Neural progenitor cell (in vitro differentiated cells): ENCODE results near the gene NCKAP5.

Experiments used
- EZH2 ChIP-seq: fragments of 200-600 bp; sonication (generic); IDR thresholded peaks from 2 replicates; pipeline ENCODE4 v1.6.1; 2017; ENCODE audit warnings: antibody characterized with exemption, mild to moderate bottlenecking, moderate library complexity
- EZH2phosphoT487 ChIP-seq: fragments of 200-600 bp; sonication (generic); IDR thresholded peaks from 2 replicates; pipeline ENCODE4 v1.6.1; 2017; ENCODE audit warnings: antibody characterized with exemption
- TF ChIP-seq, protein P1 (sequence below): fragments of 200-600 bp; sonication (generic); IDR thresholded peaks from 2 replicates; pipeline ENCODE4 v1.5.1; 2017; ENCODE audit warnings: antibody characterized with exemption, mild to moderate bottlenecking

GRCh38 chr2:132665401-132666140 lies 902.7 kb downstream of the NCKAP5 start:
- TF ChIP-seq, protein P1, sequence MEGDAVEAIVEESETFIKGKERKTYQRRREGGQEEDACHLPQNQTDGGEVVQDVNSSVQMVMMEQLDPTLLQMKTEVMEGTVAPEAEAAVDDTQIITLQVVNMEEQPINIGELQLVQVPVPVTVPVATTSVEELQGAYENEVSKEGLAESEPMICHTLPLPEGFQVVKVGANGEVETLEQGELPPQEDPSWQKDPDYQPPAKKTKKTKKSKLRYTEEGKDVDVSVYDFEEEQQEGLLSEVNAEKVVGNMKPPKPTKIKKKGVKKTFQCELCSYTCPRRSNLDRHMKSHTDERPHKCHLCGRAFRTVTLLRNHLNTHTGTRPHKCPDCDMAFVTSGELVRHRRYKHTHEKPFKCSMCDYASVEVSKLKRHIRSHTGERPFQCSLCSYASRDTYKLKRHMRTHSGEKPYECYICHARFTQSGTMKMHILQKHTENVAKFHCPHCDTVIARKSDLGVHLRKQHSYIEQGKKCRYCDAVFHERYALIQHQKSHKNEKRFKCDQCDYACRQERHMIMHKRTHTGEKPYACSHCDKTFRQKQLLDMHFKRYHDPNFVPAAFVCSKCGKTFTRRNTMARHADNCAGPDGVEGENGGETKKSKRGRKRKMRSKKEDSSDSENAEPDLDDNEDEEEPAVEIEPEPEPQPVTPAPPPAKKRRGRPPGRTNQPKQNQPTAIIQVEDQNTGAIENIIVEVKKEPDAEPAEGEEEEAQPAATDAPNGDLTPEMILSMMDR = no peak
- TF ChIP-seq EZH2 (no peak), EZH2phosphoT487 (no peak)
